Activated CD8-positive, alpha-beta T cell treated with anti-CD3 and anti-CD28 coated beads for 36 hours (primary cell): ENCODE data around the gene PDK1. TPM values are rescaled to one million over a fixed set of nuclear protein-coding genes. Genes with fewer than 3 reads are reported as not detected.

Source experiments
- ATAC-seq: fragments of 200-7000 bp; cut with Tn5 transposase; one replicate; pipeline ENCODE4 v1.10.0; 2021; ENCODE audit warnings: mild to moderate bottlenecking, moderate library complexity
- CTCF ChIA-PET: fragments of 350-600 bp; sonication (Branson Sonifier 250); formaldehyde crosslinking; loops from one replicate; lab custom pipeline; 2021; ENCODE audit warnings: antibody characterized with exemption; lab: Charles Lee
- POLR2A ChIA-PET: fragments of 350-600 bp; sonication (Branson Sonifier 250); formaldehyde crosslinking; loops from one replicate; lab custom pipeline; 2021; ENCODE audit warnings: antibody characterized with exemption; lab: Charles Lee
- DNase-seq: peaks from one replicate; pipeline ENCODE4 v3.0.0-alpha.2; 2020
- H3K27ac Mint-ChIP-seq: one replicate; pipeline ENCODE4 v1.8.0; 2021; ENCODE audit warnings: mild to moderate bottlenecking, mixed read lengths
- H3K27me3 Mint-ChIP-seq: one replicate; pipeline ENCODE4 v1.8.0; 2021; ENCODE audit warnings: mixed read lengths
- H3K36me3 Mint-ChIP-seq: one replicate; pipeline ENCODE4 v1.8.0; 2021; ENCODE audit warnings: low read depth, mixed read lengths
- H3K4me1 Mint-ChIP-seq: one replicate; pipeline ENCODE4 v1.8.0; 2021; ENCODE audit warnings: low read depth, mixed read lengths
- H3K4me3 Mint-ChIP-seq: one replicate; pipeline ENCODE4 v1.8.0; 2021; ENCODE audit warnings: mild to moderate bottlenecking, moderate library complexity, mixed read lengths
- H3K9me3 Mint-ChIP-seq: one replicate; pipeline ENCODE4 v1.8.0; 2021; ENCODE audit warnings: mixed read lengths
- CTCF ChIP-seq: fragments of 200-600 bp; IDR thresholded peaks from one replicate; pipeline ENCODE4 v1.8.0; 2022; ENCODE audit warnings: antibody characterized with exemption, mild to moderate bottlenecking
- intact Hi-C: fragments of 100-400 bp; cut with micrococcal nuclease; formaldehyde crosslinking; loops from one replicate; pipeline ENCODE4 v1.10.0; 2022
- total RNA-seq, 2 experiments: library from RNA; stranded (reverse); gene quantifications; one replicate each; pipeline ENCODE4 v1.2.3, GENCODE V29; 2021

PDK1 gene
- total RNA-seq, 2 experiments from 2014 or later: 65.8 to 70.7 TPM

GRCh38 chr2:172628085-172628484 is 72.2 kb downstream of the PDK1 start:
- CTCF ChIA-PET: no interaction called here
- Mint-ChIP-seq H3K36me3 (peaks cover 29% of the 10 kb centered on the region), H3K4me1 (peaks cover 2% of the 10 kb centered on the region), H3K27ac (no peak overlapping the region), H3K9me3 (no peaks in the 10 kb centered on the region), H3K27me3 (no peaks in the 10 kb centered on the region), H3K4me3 (no peak overlapping the region)
- ATAC-seq: no peak
- no peak for TF ChIP-seq CTCF
- DNase-seq: no peak
- POLR2A ChIA-PET: no interaction called here
- intact Hi-C loops: no loop called here

- Mint-ChIP-seq H3K4me1 (no peaks in the 10 kb centered on the region), H3K36me3 (peaks cover 24% of the 10 kb centered on the region), H3K4me3 (no peak overlapping the region), H3K9me3 (no peaks in the 10 kb centered on the region), H3K27me3 (no peaks in the 10 kb centered on the region), H3K27ac (no peak overlapping the region)
- POLR2A ChIA-PET: no interaction called here
- TF ChIP-seq CTCF: no peak
- DNase-seq (no peak), ATAC-seq (no peak)
- CTCF ChIA-PET: no interaction called here
- intact Hi-C loops: no loop called here
Measured at GRCh38 chr2:172629586-172629985, 73.7 kb downstream of the PDK1 start.

GRCh38 chr2:172630181-172630580 is 74.3 kb downstream of the PDK1 start:
- Mint-ChIP-seq H3K27ac (no peak overlapping the region), H3K4me1 (no peaks in the 10 kb centered on the region)

GRCh38 chr2:172634477-172634876 is 78.6 kb downstream of the PDK1 start:
- Mint-ChIP-seq H3K27ac (no peak overlapping the region), H3K9me3 (no peaks in the 10 kb centered on the region), H3K27me3 (no peaks in the 10 kb centered on the region), H3K36me3 (peaks cover 4% of the 10 kb centered on the region), H3K4me1 (peaks cover under 1% of the 10 kb centered on the region), H3K4me3 (no peak overlapping the region)
- ATAC-seq (no peak), DNase-seq (no peak)
- POLR2A ChIA-PET: no interaction called here
- intact Hi-C loops: no loop called here
- TF ChIP-seq CTCF: no peak
- CTCF ChIA-PET: interaction anchor here (1.3 kb wide), 1 partner anchor 10 kb away, joined by 3 read pairs; no protein-coding TSS in a partner anchor

More at GRCh38 chr2:172630181-172630580, 74.3 kb downstream of the PDK1 start:
- intact Hi-C loops: no loop called here
- POLR2A ChIA-PET: no interaction called here
- no peak for TF ChIP-seq CTCF
- peaks cover 23% of the 10 kb centered on the region for H3K36me3 Mint-ChIP-seq
- H3K4me3 Mint-ChIP-seq: no peak overlapping the region
- no peak for ATAC-seq
- H3K9me3 Mint-ChIP-seq: no peaks in the 10 kb centered on the region
- no peaks in the 10 kb centered on the region for H3K27me3 Mint-ChIP-seq
- DNase-seq: no peak
- CTCF ChIA-PET: no interaction called here

GRCh38 chr2:172635548-172635947 is 79.7 kb downstream of the PDK1 start:
- ATAC-seq: no peak
- Mint-ChIP-seq H3K27me3 (no peaks in the 10 kb centered on the region), H3K4me1 (peaks cover 11% of the 10 kb centered on the region), H3K9me3 (no peaks in the 10 kb centered on the region), H3K27ac (no peak overlapping the region), H3K36me3 (no peaks in the 10 kb centered on the region), H3K4me3 (no peak overlapping the region)
- ChIA-PET POLR2A (no interaction called here), CTCF (no interaction called here)
- intact Hi-C loops: no loop called here
- no peak for TF ChIP-seq CTCF
- DNase-seq: no peak
